NAMALWA (cell line): Measurements from ENCODE around the gene RNF2.

Experiments used
- DNase-seq: peaks from one replicate; pipeline ENCODE4 v3.0.0-alpha.2; 2015; ENCODE audit warnings: low spot score

RNF2 gene

GRCh38 chr1:185096531-185096930 is 51.2 kb downstream of the RNF2 start:
- no peak for DNase-seq

GRCh38 chr1:185104083-185104482 is 58.7 kb downstream of the RNF2 start:
- DNase-seq, result no peak

- DNase-seq, result no peak
Measured at GRCh38 chr1:185105121-185105520, 59.8 kb downstream of the RNF2 start.

- DNase-seq, result no peak
Measured at GRCh38 chr1:185108321-185108720, 63.0 kb downstream of the RNF2 start.

GRCh38 chr1:185110145-185110544 is 64.8 kb downstream of the RNF2 start:
- DNase-seq, result no peak

GRCh38 chr1:185111873-185112272 is 66.5 kb downstream of the RNF2 start:
- no peak for DNase-seq

GRCh38 chr1:185112356-185112755 is 67.0 kb downstream of the RNF2 start:
- no peak for DNase-seq

GRCh38 chr1:185129708-185130107 is 84.3 kb downstream of the RNF2 start:
- DNase-seq, result no peak

- no peak for DNase-seq
Measured at GRCh38 chr1:185132534-185132933, 87.2 kb downstream of the RNF2 start.

GRCh38 chr1:185137896-185138545 is 92.7 kb downstream of the RNF2 start:
- DNase-seq, result no peak

GRCh38 chr1:185139246-185139645 is 93.9 kb downstream of the RNF2 start:
- DNase-seq, result no peak

GRCh38 chr1:185144233-185144632 is 98.9 kb downstream of the RNF2 start:
- no peak for DNase-seq

- no peak for DNase-seq
Measured at GRCh38 chr1:185151215-185151614, 105.9 kb downstream of the RNF2 start.
